ENCODE measurements around the gene CCDC9B. TPM values are rescaled to one million over a fixed set of nuclear protein-coding genes. Genes with fewer than 3 reads are reported as not detected.

CCDC9B gene
- total RNA-seq, 1 experiment from 2014 or later = 3.2 TPM

DNA sequence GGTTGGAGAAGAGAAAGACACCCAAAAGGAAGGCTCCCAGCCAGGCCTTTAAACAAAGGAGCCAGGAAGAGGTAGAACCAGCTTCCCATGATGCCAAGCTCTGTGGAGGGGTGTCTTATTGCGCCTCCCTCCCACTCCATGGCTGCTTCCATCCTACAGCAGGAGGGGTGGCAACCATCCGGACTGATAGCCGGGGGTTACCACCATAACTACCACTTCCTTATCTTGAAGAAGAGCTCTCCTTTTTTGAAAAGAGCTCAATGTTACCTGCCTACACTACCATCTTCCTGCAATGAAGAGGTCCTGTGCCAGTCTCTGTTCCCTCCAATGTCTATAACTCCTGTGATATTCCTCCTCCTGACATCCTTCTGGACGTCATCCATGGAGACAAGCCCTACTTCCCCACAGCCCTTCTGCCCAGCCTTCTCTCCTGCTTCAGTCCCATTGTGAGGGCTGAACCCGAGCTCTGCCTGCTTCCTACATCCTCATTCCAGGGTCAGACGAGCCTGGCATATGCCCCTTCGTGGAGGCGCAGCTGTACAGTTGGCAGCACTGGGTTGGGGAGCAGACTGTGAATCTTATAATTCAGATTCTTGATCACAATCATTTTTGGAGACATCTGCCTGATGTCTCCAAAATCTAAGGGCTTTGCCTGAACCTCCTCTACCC lies 8.5 kb downstream of the CCDC9B start:
- Histone ChIP-seq H3K27me3 (no peaks in the 10 kb centered on the region), H3K4me3 (no peak overlapping the region), H3K4me1 (peaks cover 60% of the 10 kb centered on the region), H3K36me3 (no peaks in the 10 kb centered on the region), H3K27ac (no peak overlapping the region), H3K9me3 (replicated peaks) (no peaks in the 10 kb centered on the region)
- DNase-seq = no peak

DNA sequence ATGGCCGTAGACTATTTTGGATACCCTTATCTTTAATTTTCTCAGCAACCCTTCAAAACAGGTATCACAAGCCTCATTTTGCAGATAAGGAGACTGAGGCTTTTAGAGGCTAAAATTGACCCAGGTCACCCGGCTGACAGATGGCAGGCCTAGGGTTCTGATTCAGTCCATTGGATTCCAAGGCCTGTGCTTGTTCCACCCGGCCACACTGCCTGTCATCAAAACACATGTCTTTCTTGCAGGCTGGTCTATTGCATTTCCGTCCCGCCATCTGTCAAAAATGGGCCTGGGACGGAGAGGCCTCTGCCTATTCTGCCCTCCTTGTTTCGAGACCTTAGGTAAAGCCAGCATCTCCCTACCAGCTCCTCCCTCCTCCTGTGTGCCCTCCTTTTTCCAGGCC lies 9.1 kb downstream of the CCDC9B start:
- no peak for DNase-seq
- Histone ChIP-seq H3K9me3 (replicated peaks) (no peaks in the 10 kb centered on the region), H3K4me3 (no peak overlapping the region), H3K4me1 (peaks cover 61% of the 10 kb centered on the region), H3K36me3 (no peaks in the 10 kb centered on the region), H3K27me3 (no peaks in the 10 kb centered on the region), H3K27ac (no peak overlapping the region)

DNA sequence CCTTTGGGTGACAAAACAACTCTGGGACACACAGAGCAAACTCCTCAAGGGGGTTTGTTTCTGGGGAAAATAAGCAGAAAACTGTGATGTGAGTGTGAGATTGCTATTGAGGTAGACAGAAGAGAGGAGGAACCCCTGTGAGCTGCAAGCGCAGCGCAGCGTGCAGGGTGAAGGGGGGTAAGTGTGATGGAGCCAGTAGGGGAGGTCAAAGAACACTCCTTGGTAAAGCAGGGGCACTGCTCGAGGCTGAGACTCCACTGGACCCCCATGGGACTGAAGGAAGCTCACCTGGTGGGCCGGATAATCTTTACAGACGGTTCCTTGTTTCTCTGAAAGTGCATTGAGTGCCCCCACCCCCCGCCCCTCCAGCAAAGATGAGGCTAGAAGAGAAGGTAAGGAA lies 9.7 kb downstream of the CCDC9B start:
- no peak overlapping the region for H3K4me3 ChIP-seq
- no peaks in the 10 kb centered on the region for H3K27me3 ChIP-seq
- no peak for DNase-seq
- H3K4me1 ChIP-seq = peaks cover 55% of the 10 kb centered on the region
- H3K36me3 ChIP-seq = no peaks in the 10 kb centered on the region
- H3K9me3 ChIP-seq (replicated peaks) = no peaks in the 10 kb centered on the region
- H3K27ac ChIP-seq = no peak overlapping the region

DNA sequence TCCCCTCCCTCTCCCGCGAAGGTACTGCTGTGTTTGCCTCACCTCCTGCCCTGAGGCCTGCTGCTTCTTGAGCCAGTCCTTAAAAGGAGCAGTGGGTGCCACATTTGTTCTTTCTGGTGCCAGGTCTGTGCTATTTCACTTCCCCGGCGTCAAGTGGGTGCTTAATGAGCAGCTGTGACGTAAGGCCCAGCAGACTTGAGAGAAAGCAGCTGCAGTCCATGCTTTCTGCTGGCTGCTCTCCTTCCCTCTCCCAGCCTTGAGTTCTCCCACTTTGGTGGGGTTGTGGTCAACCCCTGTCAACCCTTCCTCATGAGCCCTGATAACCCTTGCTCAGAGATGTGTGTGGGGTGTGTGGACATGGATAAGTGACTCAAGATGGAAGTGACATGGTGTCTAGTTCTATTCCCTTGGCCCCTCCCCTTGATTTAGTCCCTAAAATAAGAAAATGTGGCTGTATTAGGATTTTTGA lies 10.3 kb downstream of the CCDC9B start:
- peaks cover 49% of the 10 kb centered on the region for H3K4me1 ChIP-seq
- no peaks in the 10 kb centered on the region for H3K36me3 ChIP-seq
- H3K27me3 ChIP-seq = no peaks in the 10 kb centered on the region
- no peak overlapping the region for H3K27ac ChIP-seq
- H3K4me3 ChIP-seq = no peak overlapping the region
- no peaks in the 10 kb centered on the region for H3K9me3 ChIP-seq (replicated peaks)
- peak; percentile 36 to 45 for DNase-seq

DNA sequence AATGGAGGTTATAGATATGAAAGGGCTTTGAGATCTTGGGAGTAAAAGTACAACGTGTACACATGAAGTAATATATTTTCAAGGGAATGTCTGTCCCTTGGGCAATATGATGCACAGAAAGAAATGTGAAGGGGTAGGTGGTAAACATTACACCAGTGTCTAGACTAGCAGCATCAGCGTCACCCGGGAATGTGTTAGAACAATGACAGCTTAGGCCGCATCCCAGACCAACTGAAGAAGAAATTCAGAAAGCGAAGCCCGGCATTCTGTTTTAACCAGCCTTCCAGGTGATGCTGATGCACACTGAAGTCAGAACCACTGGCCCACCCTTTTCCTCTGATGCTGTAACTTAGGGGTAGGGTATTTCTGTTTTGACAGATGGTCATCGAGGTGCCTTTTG lies 10.9 kb downstream of the CCDC9B start:
- Histone ChIP-seq H3K27me3 (no peaks in the 10 kb centered on the region), H3K4me3 (no peak overlapping the region), H3K36me3 (no peaks in the 10 kb centered on the region), H3K9me3 (replicated peaks) (no peaks in the 10 kb centered on the region), H3K4me1 (peaks cover 54% of the 10 kb centered on the region), H3K27ac (no peak overlapping the region)
- DNase-seq = no peak

DNA sequence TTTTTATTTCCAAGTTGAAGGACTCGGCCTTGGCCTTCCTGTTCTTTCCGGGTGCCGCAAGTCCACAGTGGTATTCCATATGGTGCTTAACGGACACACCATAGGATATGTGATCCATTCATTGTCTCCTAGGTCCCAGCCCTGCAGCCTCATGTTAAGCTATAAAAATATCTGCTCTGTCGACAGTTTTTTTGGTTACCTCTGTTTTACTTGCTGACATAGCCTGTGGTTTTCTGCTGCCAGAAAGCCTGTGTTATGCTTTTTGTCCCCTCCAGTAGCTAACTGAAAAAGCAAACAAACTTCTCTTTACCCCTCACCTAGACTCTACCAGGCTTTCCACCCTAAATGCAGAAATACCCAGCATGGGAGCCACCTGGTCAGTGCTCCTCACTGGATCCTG lies 12.0 kb downstream of the CCDC9B start:
- H3K4me1 ChIP-seq = peaks cover 46% of the 10 kb centered on the region

DNA sequence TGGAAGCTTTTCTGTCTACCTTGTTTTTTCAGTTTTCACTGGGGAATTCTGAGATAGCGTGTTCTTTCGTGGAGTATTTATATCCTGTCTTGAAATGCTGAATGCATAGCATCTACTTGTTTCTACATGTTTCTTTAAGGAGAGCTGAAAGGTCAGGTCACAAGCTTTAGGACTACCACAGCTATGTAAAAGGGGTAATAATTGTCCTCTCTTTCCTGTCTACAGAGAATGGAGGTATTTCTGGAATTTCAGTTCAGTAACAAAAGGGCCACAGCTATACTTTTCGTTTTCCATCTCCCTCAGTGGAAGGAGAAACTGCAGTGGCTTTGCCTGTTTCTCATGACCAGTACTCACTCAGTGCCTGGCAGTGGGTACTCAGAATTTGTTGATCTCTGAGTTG lies 12.6 kb downstream of the CCDC9B start:
- no peaks in the 10 kb centered on the region for H3K27me3 ChIP-seq
- no peaks in the 10 kb centered on the region for H3K36me3 ChIP-seq
- DNase-seq = no peak
- H3K4me3 ChIP-seq = no peak overlapping the region
- H3K4me1 ChIP-seq = peaks cover 45% of the 10 kb centered on the region
- no peaks in the 10 kb centered on the region for H3K9me3 ChIP-seq (replicated peaks)
- H3K27ac ChIP-seq = peak overlapping the region; percentile 3; the same call in 1 of the 2 replicates

More for the DNA sequence above, 12.0 kb downstream of the CCDC9B start:
- DNase-seq = no peak
- peak overlapping the region; percentile 3; the same call in 1 of the 2 replicates for H3K27ac ChIP-seq
- H3K9me3 ChIP-seq (replicated peaks) = no peaks in the 10 kb centered on the region
- no peaks in the 10 kb centered on the region for H3K36me3 ChIP-seq
- H3K27me3 ChIP-seq = no peaks in the 10 kb centered on the region
- no peak overlapping the region for H3K4me3 ChIP-seq

DNA sequence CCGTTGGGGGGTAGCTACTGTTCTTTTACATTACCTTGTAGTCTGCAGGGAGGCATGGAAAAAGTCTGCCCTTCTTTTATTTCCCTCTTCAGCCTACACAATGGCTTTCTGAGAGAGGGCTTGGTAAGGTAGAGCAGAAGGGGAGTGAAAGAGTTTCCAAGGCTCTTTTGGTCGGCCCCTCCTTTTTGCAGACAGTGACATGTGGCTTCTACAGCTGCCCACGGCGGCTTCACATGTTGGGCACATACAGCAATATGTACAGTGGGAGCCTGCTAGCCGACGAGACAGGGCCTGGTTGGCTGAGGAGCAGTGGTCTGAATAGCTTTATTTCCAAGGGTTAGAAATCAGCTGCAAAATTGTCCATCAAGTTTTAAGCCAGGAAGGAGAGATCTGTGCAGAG lies 13.3 kb downstream of the CCDC9B start:
- Histone ChIP-seq H3K36me3 (no peaks in the 10 kb centered on the region), H3K9me3 (replicated peaks) (no peaks in the 10 kb centered on the region), H3K27me3 (no peaks in the 10 kb centered on the region), H3K27ac (no peak overlapping the region; the same call in 1 of the 2 replicates), H3K4me3 (no peak overlapping the region), H3K4me1 (peaks cover 50% of the 10 kb centered on the region)
- no peak for DNase-seq

DNA sequence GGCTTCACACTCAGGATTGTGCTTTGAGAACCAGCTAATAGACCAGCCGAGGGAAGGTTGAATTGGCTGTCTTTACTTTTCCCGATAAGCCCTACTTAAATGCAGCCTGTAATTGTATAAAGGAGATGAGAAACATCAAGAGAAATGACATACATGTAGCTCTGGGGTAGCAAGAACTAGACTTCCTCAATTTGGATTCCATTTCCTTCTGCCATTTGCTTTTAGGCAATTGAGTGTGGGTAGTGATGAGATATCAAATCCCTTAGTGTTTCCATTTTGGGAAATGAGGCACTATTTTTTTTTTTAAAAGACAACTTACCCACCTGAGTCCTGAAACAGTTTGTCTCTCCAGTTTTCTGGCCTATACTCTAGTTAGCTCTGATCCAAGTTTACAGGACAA lies 15.0 kb downstream of the CCDC9B start:
- Histone ChIP-seq H3K36me3 (no peaks in the 10 kb centered on the region), H3K27ac (no peak overlapping the region), H3K4me3 (no peak overlapping the region), H3K4me1 (peaks cover 59% of the 10 kb centered on the region), H3K27me3 (no peaks in the 10 kb centered on the region), H3K9me3 (replicated peaks) (no peaks in the 10 kb centered on the region)
- no peak for DNase-seq

DNA sequence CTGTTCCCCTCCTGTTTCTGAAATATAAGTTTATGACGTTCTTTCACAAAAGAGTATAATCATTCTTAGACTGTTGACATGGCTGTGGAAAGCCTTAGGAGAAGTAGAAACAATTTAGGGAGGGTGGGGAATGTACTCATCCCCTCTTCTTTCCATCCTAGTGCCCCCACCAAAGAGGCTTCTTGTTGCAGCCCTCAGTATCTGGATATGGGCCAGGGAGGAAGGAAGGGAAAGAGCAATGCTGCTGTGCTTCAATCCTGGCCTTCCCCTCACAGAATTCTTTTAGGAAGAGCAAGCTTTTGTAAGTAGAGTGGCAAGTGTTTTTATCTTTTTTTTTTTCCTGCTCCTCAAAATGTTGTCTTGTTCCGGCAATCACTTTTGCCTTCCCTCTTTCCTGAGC lies 15.6 kb downstream of the CCDC9B start:
- H3K9me3 ChIP-seq (replicated peaks) = no peaks in the 10 kb centered on the region
- no peaks in the 10 kb centered on the region for H3K36me3 ChIP-seq
- H3K4me3 ChIP-seq = peak overlapping the region; percentile 97
- no peak for DNase-seq
- H3K4me1 ChIP-seq = peaks cover 60% of the 10 kb centered on the region
- H3K27me3 ChIP-seq = no peaks in the 10 kb centered on the region
- no peak overlapping the region for H3K27ac ChIP-seq

DNA sequence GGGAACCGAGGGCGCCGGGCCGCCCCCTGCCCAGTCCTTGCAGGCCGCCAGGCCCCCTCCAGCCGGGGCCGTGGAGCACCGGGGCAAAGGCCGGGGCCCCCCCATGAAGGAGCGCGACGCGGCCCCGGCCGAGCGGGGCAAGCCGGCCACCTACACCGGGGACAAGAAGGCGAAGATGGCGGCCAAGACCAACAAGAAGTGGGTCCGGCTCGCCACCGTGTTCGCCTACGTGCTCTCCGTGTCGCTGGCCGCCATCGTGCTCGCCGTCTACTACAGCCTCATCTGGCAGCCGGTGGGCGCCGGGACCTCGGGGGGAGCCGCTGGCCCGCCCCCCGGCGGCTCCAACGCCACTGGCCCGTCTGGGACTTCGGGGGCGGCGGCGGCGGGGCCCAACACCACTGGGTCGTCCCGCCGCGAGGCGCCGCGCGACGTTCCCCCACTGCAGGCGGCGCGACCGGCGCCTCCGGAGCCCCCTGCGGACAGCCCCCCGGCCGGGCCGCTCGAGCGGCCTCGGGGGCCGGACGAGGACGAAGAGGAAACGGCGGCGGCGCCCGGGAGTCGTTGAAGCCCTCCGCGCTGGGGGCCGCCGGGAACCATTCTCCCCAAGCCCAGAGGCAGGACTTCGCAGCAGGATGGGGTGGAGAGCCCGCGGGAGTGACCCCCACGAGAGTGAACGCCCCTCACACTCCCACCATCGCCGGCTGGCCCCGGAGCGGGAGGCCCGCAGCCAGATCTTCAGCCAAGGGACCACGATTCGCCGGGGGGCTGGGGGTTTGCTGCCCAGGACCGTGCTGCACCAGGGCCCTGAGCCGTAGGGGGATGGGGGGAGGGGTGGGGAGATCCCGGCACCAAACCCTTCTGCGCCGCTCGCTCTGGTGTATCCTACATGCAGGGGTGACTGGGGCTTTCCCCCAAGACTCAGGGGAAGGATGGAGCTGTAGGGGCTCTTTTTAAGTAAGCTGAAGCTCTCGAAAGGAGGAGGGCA lies 16.5 kb downstream of the CCDC9B start:
- Histone ChIP-seq H3K4me1 (peaks cover 54% of the 10 kb centered on the region), H3K4me3 (peak overlapping the region; percentile 97), H3K27ac (peak overlapping the region; percentile 46; the same call in 1 of the 2 replicates), H3K27me3 (no peaks in the 10 kb centered on the region), H3K36me3 (no peaks in the 10 kb centered on the region), H3K9me3 (replicated peaks) (no peaks in the 10 kb centered on the region)
- DNase-seq = peak in 1 of 2 experiments; percentile 46

DNA sequence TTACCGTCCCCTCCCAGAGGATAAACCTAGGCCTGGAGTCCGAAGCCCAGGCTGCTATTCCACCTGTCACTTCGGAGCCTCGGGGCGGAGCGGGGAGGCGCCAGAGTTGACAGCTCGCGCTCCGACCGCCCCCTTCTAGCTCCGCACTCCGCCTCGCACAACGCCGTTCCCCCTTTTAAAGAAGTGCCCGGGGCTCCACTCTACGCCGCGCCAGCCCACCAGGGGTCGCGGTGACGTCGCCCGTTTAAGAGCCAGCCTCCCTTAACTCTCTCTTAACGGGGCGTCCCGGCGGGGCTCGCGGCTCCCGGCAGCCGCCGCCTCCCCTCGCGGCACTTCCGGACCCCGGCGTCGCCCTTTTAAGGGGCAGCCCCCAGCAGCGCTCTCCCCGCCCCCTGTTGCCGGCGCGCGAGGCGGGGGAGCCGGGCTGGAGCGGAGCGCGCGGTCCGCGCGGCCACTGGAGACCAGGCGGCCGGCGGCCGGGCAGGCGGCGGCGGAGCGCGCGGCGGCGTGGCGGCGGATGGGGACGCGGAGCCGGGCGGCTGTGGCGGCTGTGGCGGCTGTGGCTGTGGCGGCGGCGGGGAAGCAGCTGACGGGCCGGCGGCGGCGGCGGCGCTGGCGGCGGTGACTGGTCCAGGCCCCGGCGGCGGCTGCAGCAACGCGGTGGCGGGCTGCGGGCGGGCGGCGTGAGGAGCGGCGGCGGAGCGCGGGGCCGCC lies 17.3 kb downstream of the CCDC9B start, which contains the start of gene INAFM2:
Gene INAFM2 (plus strand): TSS at position 454 of the 714 bp plus-strand sequence. CDS start 364 bp downstream, outside the sequence.
- Histone ChIP-seq H3K27ac (peak within 1 kb of the TSS; percentile 46; the same call in 1 of the 2 replicates), H3K36me3 (no peaks in the 10 kb centered on the region), H3K9me3 (replicated peaks) (no peaks in the 10 kb centered on the region), H3K27me3 (no peaks in the 10 kb centered on the region), H3K4me3 (peak within 1 kb of the TSS; percentile 97), H3K4me1 (peaks cover 46% of the 10 kb centered on the region)
- DNase-seq = peak; percentile 95 to 97

DNA sequence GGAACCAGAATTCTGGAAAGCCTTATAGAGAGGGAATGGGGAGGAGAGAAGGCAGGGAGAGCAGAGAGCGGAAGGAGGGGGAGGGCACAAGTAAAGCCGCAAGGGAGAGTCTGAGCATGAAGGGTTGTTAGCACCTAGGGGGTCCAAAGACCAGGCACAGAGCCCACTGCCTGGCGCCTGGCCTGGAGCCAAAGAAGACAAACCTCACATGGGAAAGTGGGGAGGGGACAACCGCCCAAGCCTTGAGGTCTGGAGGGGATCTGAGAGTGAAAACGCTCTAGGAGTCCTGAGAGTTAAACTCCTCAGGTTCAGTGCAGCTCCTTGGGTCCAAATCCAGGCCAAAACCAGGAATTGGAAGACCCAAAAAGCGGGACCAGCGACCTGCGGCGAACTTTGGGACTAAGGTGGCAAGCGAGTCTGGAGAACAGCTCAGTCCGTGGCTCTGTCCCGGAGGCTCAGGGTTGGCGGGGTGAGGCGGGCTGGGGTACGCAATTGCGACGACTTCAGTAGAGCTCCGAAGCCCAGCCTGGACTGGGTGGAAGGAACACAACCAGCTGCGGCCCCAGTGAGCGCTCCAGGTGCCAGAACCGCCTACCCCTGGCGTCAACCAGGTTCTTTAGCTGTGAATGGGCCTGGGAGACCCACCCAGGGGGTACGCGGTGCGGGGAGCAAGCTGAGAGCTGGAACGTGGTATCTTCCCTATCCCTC lies 18.1 kb downstream of the CCDC9B start:
- Histone ChIP-seq H3K4me1 (peaks cover 39% of the 10 kb centered on the region), H3K27me3 (no peaks in the 10 kb centered on the region), H3K9me3 (replicated peaks) (no peaks in the 10 kb centered on the region), H3K4me3 (peak overlapping the region; percentile 45), H3K27ac (peak overlapping the region; percentile 38; the same call in 1 of the 2 replicates), H3K36me3 (no peaks in the 10 kb centered on the region)
- peak; percentile 64 to 65 for DNase-seq

DNA sequence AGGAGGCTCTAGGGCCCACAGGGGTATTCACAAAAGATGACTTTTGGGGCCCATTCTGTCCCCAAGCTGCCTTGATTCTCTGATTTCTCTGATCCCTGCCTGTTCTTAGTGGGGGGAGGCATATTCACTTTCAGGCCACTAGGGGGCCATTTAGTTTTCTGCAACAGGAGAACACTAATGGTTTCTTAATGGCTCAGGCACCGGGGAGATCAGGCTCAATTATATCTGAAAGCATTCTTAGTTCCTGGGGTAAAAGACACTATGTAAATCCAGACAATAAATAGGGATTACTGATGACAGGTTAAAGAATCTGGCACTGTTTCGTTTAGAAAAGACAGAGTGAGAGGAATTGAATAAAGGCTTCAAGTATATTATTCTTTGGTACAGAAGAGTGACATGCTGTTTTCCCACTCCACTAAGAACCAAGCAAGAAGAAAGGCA lies 19.8 kb downstream of the CCDC9B start:
- peak; percentile 65 to 80 for DNase-seq
- H3K27ac ChIP-seq = no peak overlapping the region
- H3K4me3 ChIP-seq = no peak overlapping the region
- peaks cover 35% of the 10 kb centered on the region for H3K4me1 ChIP-seq
- H3K36me3 ChIP-seq = no peaks in the 10 kb centered on the region
- no peaks in the 10 kb centered on the region for H3K9me3 ChIP-seq (replicated peaks)
- no peaks in the 10 kb centered on the region for H3K27me3 ChIP-seq

Measured in SJCRH30 (cell line).